ENCODE measurements around the gene RGL2. TPM values are rescaled to one million over a fixed set of nuclear protein-coding genes. Genes with fewer than 3 reads are reported as not detected.

The RGL2 gene
- total and polyA plus RNA-seq, 2 of the 13 experiments (the other 11 are each of a cell fraction or from before 2014, with no cell fraction given), result 22.9 to 47.4 TPM

- TF ChIP-seq ZNF318 (CRISPR knock-in tag; IDR thresholded peaks at IDR 0.05) (peak; percentile 93; the same call in 1 of the 2 replicates), MEIS2 (CRISPR knock-in tag; IDR thresholded peaks at IDR 0.05) (peak; percentile 27; the same call in 1 of the 2 replicates), NFE2L2 (IDR thresholded peaks at IDR 0.05; ENCODE audit: low read length) (no peak), KDM5A (IDR thresholded peaks at IDR 0.05; ENCODE audit: borderline replicate concordance, low read length) (peak; percentile 52; the same call in 1 of the 2 replicates), JUN (CRISPR knock-in tag; IDR thresholded peaks at IDR 0.05) (0 out of 2 replicates have a peak, but pooled peaks have one; percentile 34), ATF1 (CRISPR knock-in tag; IDR thresholded peaks at IDR 0.05) (peak; percentile 67; the same call in 1 of the 2 replicates), KLF6 (CRISPR knock-in tag; IDR thresholded peaks at IDR 0.05) (peak; percentile 77), ZNF639 (CRISPR knock-in tag; conservative IDR thresholded peaks at IDR 0.05) (no peak), SNRNP70 (IDR thresholded peaks at IDR 0.05; ENCODE audit: low read depth, low read length) (no peak), ZFX (CRISPR knock-in tag; IDR thresholded peaks at IDR 0.05; ENCODE audit: low read depth) (peak; percentile 93), POGK (CRISPR knock-in tag; conservative IDR thresholded peaks at IDR 0.05) (peak; percentile 39; the same call in 1 of the 2 replicates), SMC3 (IDR thresholded peaks at IDR 0.05; ENCODE audit: low read length) (no peak), TFE3 (CRISPR knock-in tag; IDR thresholded peaks at IDR 0.05) (peak; percentile 71), ZNF746 (CRISPR knock-in tag; IDR thresholded peaks at IDR 0.05) (no peak), FOXA3 (CRISPR knock-in tag; IDR thresholded peaks at IDR 0.05) (peak; percentile 38; the same call in 1 of the 2 replicates), CBX5 (CRISPR knock-in tag; IDR thresholded peaks at IDR 0.05; ENCODE audit: borderline replicate concordance) (no peak; the same call in 1 of the 2 replicates)
Observed at GRCh38 chr6:33248932-33249731, 49.6 kb downstream of the RGL2 start (continued).

All from HepG2 (cell line).